Measurements from ENCODE around the gene SLK. TPM values are rescaled to one million over a fixed set of nuclear protein-coding genes. Genes with fewer than 3 reads are reported as not detected.

The SLK gene
- total and polyA plus RNA-seq, 2 of the 13 experiments (the other 11 are each of a cell fraction or from before 2014, with no cell fraction given): 3.4 to 22.8 TPM

GRCh38 chr10:104025524-104025923, 58.6 kb downstream of the SLK start:
- H3K36me3 ChIP-seq (replicated peaks in 1 of 2; ENCODE audit: control insufficient read depth in 1 of 2, insufficient read depth in 2 of 2, low read length in 2 of 2): peaks cover 7 to 42% of the 10 kb centered on the region in 2 experiments
- H3K4me2 ChIP-seq (ENCODE audit: low read depth, low read length): no peak overlapping the region
- no peak overlapping the region for H3K27ac ChIP-seq (ENCODE audit: extremely low read length, insufficient read depth, low read length)
- H2AFZ ChIP-seq (ENCODE audit: low read length): no peak overlapping the region
- DNase-seq (ENCODE audit: low spot score) (no peak), ATAC-seq (no peak), FAIRE-seq (no peak)
- no peaks in the 10 kb centered on the region for H3K79me2 ChIP-seq (ENCODE audit: insufficient read depth, low read length)
- TF ChIP-seq FOXA3 (CRISPR knock-in tag; IDR thresholded peaks at IDR 0.05) (no peak), ZHX2 (IDR thresholded peaks at IDR 0.05; ENCODE audit: low read depth) (no peak), ZHX2 (CRISPR knock-in tag; IDR thresholded peaks at IDR 0.05; ENCODE audit: borderline replicate concordance) (no peak), POLR2AphosphoS5 (IDR thresholded peaks at IDR 0.05; ENCODE audit: low read depth, low read length) (no peak), NFIB (CRISPR knock-in tag; IDR thresholded peaks at IDR 0.05; ENCODE audit: borderline replicate concordance) (no peak), ZBTB34 (CRISPR knock-in tag; IDR thresholded peaks at IDR 0.05) (no peak), SOX6 (IDR thresholded peaks at IDR 0.05) (no peak), SOX6 (CRISPR knock-in tag; IDR thresholded peaks at IDR 0.05) (no peak), ARNTL (CRISPR knock-in tag; IDR thresholded peaks at IDR 0.05) (no peak), HNF1A (IDR thresholded peaks at IDR 0.05; ENCODE audit: low read depth) (no peak), HNF1A (CRISPR knock-in tag; IDR thresholded peaks at IDR 0.05; ENCODE audit: borderline replicate concordance) (no peak), ZKSCAN8 (CRISPR knock-in tag; IDR thresholded peaks at IDR 0.05; ENCODE audit: borderline replicate concordance) (no peak)
- H3K27me3 ChIP-seq (ENCODE audit: control insufficient read depth in 1 of 2, insufficient read depth in 2 of 2, low read length in 2 of 2): no peaks in the 10 kb centered on the region
- H3K9ac ChIP-seq (ENCODE audit: insufficient read depth, low read depth, low read length): no peak overlapping the region
- POLR2A ChIA-PET: no interaction called here
- in situ Hi-C loops (cut with HindIII; ENCODE audit: extremely low pct_ligation_motif_present, low pct_unique_long_range_greater_than_20kb) (no loop called here), intact Hi-C loops (cut with micrococcal nuclease; ENCODE audit: unreplicated experiment) (no loop called here)
- H3K4me3 ChIP-seq (replicated peaks in 1 of 3; ENCODE audit: insufficient read depth in 1 of 3, low read depth in 2 of 3, low read length in 3 of 3): no peak overlapping the region
- 95% methylated on average over 5 of the region's 5 CpGs for WGBS (ENCODE audit: low lambda C conversion rate)
- no peaks in the 10 kb centered on the region for H4K20me1 ChIP-seq (ENCODE audit: insufficient read depth, low read length)
- CTCF ChIA-PET (ENCODE audit: low intra/inter-chr PET ratio, low total read pairs): no interaction called here
- no peaks in the 10 kb centered on the region for H3K4me1 ChIP-seq (ENCODE audit: insufficient read depth, low read length)
- H3K9me3 ChIP-seq (ENCODE audit: low read length): no peaks in the 10 kb centered on the region
- no TSS peak for BruUV-seq (replicated peaks)

Measured in HepG2 (cell line).